GM12878 (cell line): ENCODE measurements around the gene CD53. TPM values are rescaled to one million over a fixed set of nuclear protein-coding genes. Genes with fewer than 3 reads are reported as not detected.
A peak's percentile ranks its signal among the peaks of the same experiment; 100 is the strongest.

ENCODE experiments used
- ATF7 ChIP-seq: fragments of 450-650 bp; IDR thresholded peaks from 2 replicates; pipeline ENCODE4 v1.6.1; 2016; ENCODE audit warnings: low read depth, mild to moderate bottlenecking
- BCL11A ChIP-seq: IDR thresholded peaks from 2 replicates; pipeline ENCODE4 v1.6.1; 2011; ENCODE audit warnings: low read depth, low read length
- CREB1 ChIP-seq: IDR thresholded peaks from 2 replicates; pipeline ENCODE4 v1.6.1; 2012; ENCODE audit warnings: low read depth, mild to moderate bottlenecking, inconsistent platforms
- EGR1 ChIP-seq, 2 experiments: IDR thresholded peaks; 1 replicate in 1 of 2; 2 replicates in 1 of 2; pipeline ENCODE4 v1.6.1; 2011 to 2012; ENCODE audit warnings: low read depth in 2 of 2, low read length in 2 of 2, borderline replicate concordance in 1 of 2, mild to moderate bottlenecking in 1 of 2, moderate library complexity in 1 of 2
- ETV6 ChIP-seq, 2 experiments: fragments of 450-650 bp in 1 of 2; IDR thresholded peaks in 1 of 2; conservative IDR thresholded peaks in 1 of 2; 2 replicates each; pipeline ENCODE4 v1.6.1; 2014; ENCODE audit warnings: antibody characterized with exemption in 1 of 2, borderline replicate concordance in 1 of 2, low read depth in 1 of 2, mild to moderate bottlenecking in 1 of 2, moderate library complexity in 1 of 2
- FOS ChIP-seq: IDR thresholded peaks from 3 replicates; pipeline ENCODE4 v1.6.1; 2011; ENCODE audit warnings: borderline replicate concordance; ENCODE audit not compliant: insufficient read length; ENCODE audit errors: extremely low read depth
- HSF1 ChIP-seq: fragments of 150-350 bp; IDR thresholded peaks from 2 replicates; pipeline ENCODE4 v1.6.1; 2014; ENCODE audit warnings: mild to moderate bottlenecking, low read depth, low read length
- NFYB ChIP-seq: IDR thresholded peaks from 2 replicates; pipeline ENCODE4 v1.6.1; 2011; ENCODE audit warnings: low read depth, mild to moderate bottlenecking, low read length, improper control_type of control experiment, moderate library complexity; ENCODE audit not compliant: insufficient read depth
- POLR2A ChIP-seq: IDR thresholded peaks from 2 replicates; pipeline ENCODE4 v1.6.1; 2011; ENCODE audit warnings: low read depth, mild to moderate bottlenecking, low read length
- POLR2AphosphoS5 ChIP-seq: IDR thresholded peaks from 2 replicates; pipeline ENCODE4 v1.6.1; 2011; ENCODE audit warnings: mild to moderate bottlenecking, low read length, inconsistent platforms
- RBBP5 ChIP-seq: fragments of 200-600 bp; sonication (generic); conservative IDR thresholded peaks from 2 replicates; pipeline ENCODE4 v1.6.1; 2016
- ZNF622 ChIP-seq: fragments of 450-650 bp; IDR thresholded peaks from 2 replicates; pipeline ENCODE4 v1.6.1; 2017; ENCODE audit warnings: mild to moderate bottlenecking, inconsistent platforms
- polyA plus RNA-seq, 11 experiments: library from polyadenylated mRNA; depleted of rRNA in 4 of 11; unstranded in 6 of 11; stranded (reverse) in 5 of 11; fragments of >200 nt; fragmentation: Nextera tagmentation in 4 of 11; fragmentation: Illumina TruSeq in 1 of 11; extraction: Ambion mirVana in 4 of 11; extraction: Trizol in 1 of 11; gene quantifications; 1 replicate in 1 of 11; 2 replicates in 10 of 11; pipeline versions ENCODE4 v1.2.1 to v1.2.3, GENCODE V29; 2011 to 2016; ENCODE audit warnings: inconsistent platforms in 2 of 11, missing spikeins in 2 of 11, low read depth in 1 of 11
- total RNA-seq, 4 experiments: library from RNA; depleted of rRNA in 3 of 4; stranded (reverse); fragments of >200 nt in 3 of 4; fragmentation: Illumina TruSeq in 1 of 4; extraction: Trizol in 1 of 4; gene quantifications; 2 replicates each; pipeline versions ENCODE4 v1.2.1 to v1.2.3, GENCODE V29; 2013 to 2021
- TF ChIP-seq, protein P1 (sequence below): IDR thresholded peaks from 2 replicates; pipeline ENCODE4 v1.6.1; 2012; ENCODE audit warnings: low read depth, low read length, improper control_type of control experiment

The CD53 gene
- total and polyA plus RNA-seq, 10 of the 15 experiments (the other 5 are each of a cell fraction or from before 2014, with no cell fraction given): 350 to 1,389 (median 538) TPM

- TF ChIP-seq NFYB: no peak
- TF ChIP-seq POLR2A: peak; percentile 57; the same call in 1 of the 2 replicates
- TF ChIP-seq FOS: no peak
- TF ChIP-seq CREB1: no peak
- TF ChIP-seq RBBP5: no peak
- TF ChIP-seq EGR1 (IDR thresholded peaks at IDR 0.05; ENCODE audit: borderline replicate concordance in 1 of 2, low read depth in 2 of 2, low read length in 2 of 2): no peak
- no peak for TF ChIP-seq ATF7
- TF ChIP-seq, protein P1, sequence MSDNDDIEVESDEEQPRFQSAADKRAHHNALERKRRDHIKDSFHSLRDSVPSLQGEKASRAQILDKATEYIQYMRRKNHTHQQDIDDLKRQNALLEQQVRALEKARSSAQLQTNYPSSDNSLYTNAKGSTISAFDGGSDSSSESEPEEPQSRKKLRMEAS: no peak
- peak; percentile 37; the same call in 1 of the 2 replicates for TF ChIP-seq POLR2AphosphoS5
- TF ChIP-seq HSF1: no peak
- TF ChIP-seq ETV6 (conservative IDR thresholded peaks at IDR 0.05 in 1 of 2, IDR thresholded peaks at IDR 0.05 in 1 of 2; ENCODE audit: borderline replicate concordance in 1 of 2, low read depth in 1 of 2): no peak
- no peak for TF ChIP-seq BCL11A
- TF ChIP-seq ZNF622: no peak
Observed at GRCh38 chr1:110902820-110903463, 30.0 kb downstream of the CD53 start (continued).
